RPMI8226 (cell line): Measurements from ENCODE around the gene PARVG.

Experiments used
- DNase-seq: peaks from one replicate; pipeline ENCODE4 v3.0.0-alpha.2; 2015

The PARVG gene

DNA sequence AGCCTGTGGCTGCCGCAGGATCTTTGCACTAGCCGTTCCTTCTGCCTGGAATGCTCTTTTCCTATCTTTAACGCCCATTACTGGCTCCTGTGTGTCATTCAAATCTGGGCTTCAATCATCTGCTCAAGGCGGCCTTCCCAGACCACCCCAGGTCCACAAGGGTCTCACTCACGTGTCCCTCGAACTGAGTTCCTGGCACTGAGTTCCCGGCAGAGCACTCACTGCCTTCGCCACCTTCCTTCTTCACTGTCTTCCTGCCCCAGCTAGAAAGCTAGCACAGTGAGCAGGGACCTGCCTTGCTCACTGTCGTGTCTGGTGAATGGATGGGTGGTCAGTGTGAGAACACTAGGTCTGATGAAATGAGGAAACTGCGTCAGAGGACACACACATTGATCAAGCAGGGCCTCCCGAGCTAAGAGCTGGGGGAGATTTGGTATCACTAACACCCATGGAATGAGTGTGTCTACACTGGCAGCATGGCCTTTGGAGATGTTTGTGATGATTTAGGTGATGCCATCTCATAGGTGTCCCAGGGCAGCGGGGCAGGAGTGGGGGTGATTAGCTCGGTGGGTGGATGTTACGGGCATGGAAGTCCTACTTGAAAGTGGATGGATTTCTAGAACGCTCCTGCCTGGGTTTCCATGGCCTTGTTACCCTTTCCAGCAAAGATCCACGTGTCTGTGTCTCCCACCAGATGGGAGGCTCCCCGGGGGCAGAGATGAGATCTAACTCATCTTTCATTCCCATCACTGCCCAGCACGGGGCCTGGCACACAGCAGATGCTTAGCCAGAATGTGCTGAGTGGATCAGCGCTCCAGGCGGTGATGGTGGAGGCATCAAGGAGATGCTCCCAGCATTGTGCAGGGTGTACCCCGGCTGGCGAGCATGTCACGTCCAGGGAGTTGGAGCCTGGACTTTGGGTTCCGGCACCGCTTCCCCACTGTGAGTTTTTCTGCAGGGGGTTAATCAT lies 67.5 kb downstream of the PARVG start:
- no peak for DNase-seq

DNA sequence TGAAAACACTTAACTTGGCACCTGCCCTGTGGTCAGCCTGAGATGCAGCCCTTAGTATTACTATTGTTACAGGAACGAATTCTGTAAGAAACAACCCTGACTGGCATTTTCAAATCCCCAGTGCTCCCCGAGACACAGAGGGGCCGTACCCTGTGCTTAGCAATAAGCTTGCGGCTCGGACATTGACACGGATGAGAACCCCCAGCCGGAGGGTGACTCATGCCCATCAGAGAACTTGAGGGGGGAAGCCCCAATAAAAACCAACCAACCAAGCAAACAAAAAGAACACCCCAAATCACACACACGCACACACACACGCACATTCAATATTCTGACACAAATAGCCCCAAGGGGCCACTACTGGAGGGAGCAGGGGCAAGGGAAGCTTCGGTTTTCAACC lies 68.2 kb downstream of the PARVG start:
- no peak for DNase-seq

DNA sequence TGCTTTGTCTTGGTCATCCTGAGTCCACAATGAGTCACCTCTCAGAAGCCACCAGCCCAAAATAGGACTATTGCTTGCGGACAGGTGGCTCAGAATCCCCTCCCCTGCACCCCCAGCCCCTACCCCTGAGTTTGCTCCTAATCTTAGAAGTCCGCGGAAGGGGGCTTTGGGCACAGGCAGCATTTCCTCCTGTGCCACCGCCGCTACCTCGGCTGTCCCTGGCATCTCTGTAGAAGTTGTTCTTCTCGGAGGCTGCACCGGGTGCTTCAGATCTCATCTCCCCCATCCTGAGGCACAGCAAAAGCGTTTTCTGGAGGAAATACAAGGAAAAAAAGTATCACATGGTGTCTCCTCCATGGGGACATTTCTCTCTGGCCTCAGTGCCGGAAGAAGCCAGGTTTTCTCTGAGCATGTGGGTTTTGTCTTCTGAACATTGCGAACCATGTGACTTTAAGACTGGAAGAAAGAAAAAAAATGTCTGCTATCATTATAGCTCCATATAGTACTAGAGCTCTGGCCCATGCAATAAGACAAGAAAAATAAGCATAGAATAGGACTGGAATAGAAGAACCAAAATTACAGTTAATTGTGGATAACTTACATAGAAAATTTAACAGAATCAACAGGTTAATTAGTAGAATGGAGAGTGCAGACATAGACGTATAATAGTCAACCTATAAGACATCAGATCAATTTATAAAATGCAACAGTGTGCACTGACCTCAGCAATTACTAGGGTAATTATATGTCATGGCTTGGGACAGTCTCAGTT lies 68.8 kb downstream of the PARVG start:
- no peak for DNase-seq

DNA sequence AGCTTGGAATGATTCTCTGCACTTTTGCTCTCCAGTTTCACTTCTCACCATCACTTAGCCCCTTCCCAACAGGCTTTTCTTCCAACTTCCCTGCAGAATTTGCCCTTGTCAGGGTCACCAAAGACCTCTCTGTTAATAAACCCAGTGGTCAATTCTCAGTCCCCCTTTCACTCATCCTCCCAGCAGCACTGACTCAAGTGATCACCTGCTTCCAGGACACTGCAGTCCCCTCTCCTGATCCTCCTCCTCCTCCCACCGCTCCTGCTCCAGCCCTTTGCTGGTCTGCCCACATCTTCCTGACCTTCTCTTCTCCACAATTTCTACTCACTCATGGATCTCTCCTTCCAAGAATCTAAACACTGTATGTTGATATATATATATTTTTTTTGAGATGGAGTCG lies 74.1 kb downstream of the PARVG start:
- no peak for DNase-seq

DNA sequence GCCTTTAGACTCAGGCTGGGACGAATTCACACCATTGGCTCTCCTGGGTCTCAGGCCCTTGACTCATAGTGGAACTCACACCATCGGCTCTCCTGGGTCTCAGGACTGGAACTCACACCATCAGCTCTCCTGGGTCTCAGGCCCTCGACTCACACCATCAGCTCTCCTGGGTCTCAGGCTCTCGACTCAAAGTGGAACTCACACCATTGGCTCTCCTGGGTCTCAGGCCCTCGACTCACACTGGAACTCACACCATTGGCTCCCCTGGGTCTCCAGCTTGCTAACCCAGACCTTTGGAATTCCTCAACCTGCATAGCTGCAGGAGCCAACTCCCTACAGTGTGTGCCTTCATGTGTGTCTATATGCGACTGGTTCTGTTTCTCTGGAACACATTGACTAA lies 75.4 kb downstream of the PARVG start:
- DNase-seq, result no peak

DNA sequence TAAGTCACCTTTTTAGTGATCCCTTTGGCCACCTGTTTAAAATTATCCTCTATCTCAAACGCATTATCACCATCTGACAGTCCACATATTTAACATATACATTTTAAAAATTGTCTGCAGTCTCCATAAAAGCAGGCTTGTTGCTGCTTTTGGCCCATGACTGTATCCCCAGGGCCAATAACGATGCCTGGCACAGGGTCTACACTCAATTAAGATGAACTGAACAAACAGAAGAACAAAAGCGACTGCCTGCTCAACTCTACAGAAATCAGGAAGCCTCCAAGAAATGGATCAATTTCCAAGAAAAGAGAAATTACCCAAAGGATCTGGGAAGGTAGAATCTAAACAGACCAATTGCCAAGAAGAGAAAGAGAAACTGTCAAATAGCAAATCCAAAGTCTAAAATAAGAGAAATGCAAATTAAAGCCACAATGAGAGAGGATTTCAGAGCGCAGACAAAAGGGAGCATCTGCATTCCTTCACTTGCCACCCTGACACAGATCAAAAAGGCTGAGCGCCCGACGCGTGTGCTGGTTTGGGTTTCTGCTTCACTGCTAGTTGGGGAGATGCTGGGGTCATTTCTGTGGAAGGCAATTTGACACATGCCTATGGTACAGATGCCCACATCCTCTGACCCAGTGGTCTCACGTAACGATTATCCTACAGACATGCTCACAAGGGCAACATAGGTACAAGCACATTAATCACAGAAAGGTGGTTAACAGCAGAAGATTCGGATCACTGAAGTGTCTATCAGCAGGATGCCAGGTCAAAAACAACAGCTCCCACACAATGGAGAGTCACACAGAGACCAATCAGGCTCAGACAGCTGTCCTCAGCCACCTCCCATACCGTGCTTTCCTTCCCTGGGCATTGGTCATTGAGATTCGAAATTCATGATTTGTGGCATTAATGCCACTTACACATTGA lies 76.1 kb downstream of the PARVG start:
- no peak for DNase-seq
